ENCODE measurements around the gene SERTAD1.
"Not testable (repeated sequence)": the region's sequence is repeated elsewhere in the genome, so short reads cannot be mapped to it uniquely, and the experiment has no call there.

SERTAD1 gene

GRCh38 chr19:40421993-40422747 lies 3.6 kb downstream of the SERTAD1 start:
- no peak for DNase-seq

- DNase-seq: peak; percentile 59
Measured at GRCh38 chr19:40420766-40421765, 4.7 kb downstream of the SERTAD1 start.

GRCh38 chr19:40420451-40420765 lies 5.4 kb downstream of the SERTAD1 start:
- DNase-seq: no peak

- DNase-seq: no peak
Measured at GRCh38 chr19:40419780-40420179, 6.0 kb downstream of the SERTAD1 start.

- DNase-seq: no peak
Measured at GRCh38 chr19:40419066-40419612, 6.7 kb downstream of the SERTAD1 start.

- DNase-seq: no peak
Measured at GRCh38 chr19:40418040-40418439, 7.8 kb downstream of the SERTAD1 start.

GRCh38 chr19:40417643-40417981 lies 8.2 kb downstream of the SERTAD1 start:
- DNase-seq: no peak

- DNase-seq: no peak
Measured at GRCh38 chr19:40416918-40417642, 8.7 kb downstream of the SERTAD1 start.

GRCh38 chr19:40415768-40416167 lies 10.0 kb downstream of the SERTAD1 start:
- no peak for DNase-seq

GRCh38 chr19:40414542-40415535 lies 11.0 kb downstream of the SERTAD1 start:
- no peak for DNase-seq

- DNase-seq: no peak
Measured at GRCh38 chr19:40413291-40413845, 12.4 kb downstream of the SERTAD1 start, which contains the start of gene PRX. Gene PRX (minus strand): TSS chr19:40413378. CDS start chr19:40407932, 5,446 bp downstream.

- DNase-seq: no peak
Measured at GRCh38 chr19:40412866-40413265, 12.9 kb downstream of the SERTAD1 start.

GRCh38 chr19:40411958-40412499 lies 13.8 kb downstream of the SERTAD1 start:
- DNase-seq: no peak

GRCh38 chr19:40411125-40411842 lies 14.5 kb downstream of the SERTAD1 start:
- no peak for DNase-seq

GRCh38 chr19:40410030-40410389 lies 15.8 kb downstream of the SERTAD1 start:
- no peak for DNase-seq

GRCh38 chr19:40408598-40408925 lies 17.2 kb downstream of the SERTAD1 start:
- not testable (repeated sequence) for DNase-seq

- no peak for DNase-seq
Measured at GRCh38 chr19:40407714-40408597, 17.8 kb downstream of the SERTAD1 start.

- peak; percentile 65 for DNase-seq
Measured at GRCh38 chr19:40403262-40403984, 22.4 kb downstream of the SERTAD1 start.

GRCh38 chr19:40400559-40400958 lies 25.2 kb downstream of the SERTAD1 start:
- no peak for DNase-seq

Data from activated gamma-delta T cell (primary cell).